Measurements from ENCODE around the gene AGAP6.
"Not testable (repeated sequence)": the region's sequence is repeated elsewhere in the genome, so short reads cannot be mapped to it uniquely, and the experiment has no call there.

The AGAP6 gene

GRCh38 chr10:49970331-49970857, 17.8 kb upstream of the AGAP6 start:
- not testable (repeated sequence) for ATAC-seq (ENCODE audit: insufficient read depth, low read depth); DNase-seq; H3K9me3 ChIP-seq (ENCODE audit: insufficient read depth, low read length, severe bottlenecking); H3K79me2 ChIP-seq (ENCODE audit: insufficient read depth, low read length); H3K4me1 ChIP-seq (ENCODE audit: insufficient read depth, low read length); H3K9ac ChIP-seq (ENCODE audit: low read depth, low read length); H3K4me3 ChIP-seq (ENCODE audit: low read depth in 1 of 2, low read length in 2 of 2); H3K4me2 ChIP-seq (ENCODE audit: insufficient read depth, low read length); H4K20me1 ChIP-seq (ENCODE audit: insufficient read depth, low read length); H3K36me3 ChIP-seq (ENCODE audit: insufficient read depth, low read length); H2AFZ ChIP-seq (ENCODE audit: low read depth, low read length); H3K27ac ChIP-seq (ENCODE audit: low read length); H3K27me3 ChIP-seq (ENCODE audit: insufficient read depth, low read length, poor library complexity)

GRCh38 chr10:49971466-49971865, 16.7 kb upstream of the AGAP6 start:
- H3K4me2 ChIP-seq (ENCODE audit: insufficient read depth, low read length); H3K4me1 ChIP-seq (ENCODE audit: insufficient read depth, low read length); H3K36me3 ChIP-seq (ENCODE audit: insufficient read depth, low read length); H3K9me3 ChIP-seq (ENCODE audit: insufficient read depth, low read length, severe bottlenecking); H4K20me1 ChIP-seq (ENCODE audit: insufficient read depth, low read length); DNase-seq; H3K9ac ChIP-seq (ENCODE audit: low read depth, low read length); ATAC-seq (ENCODE audit: insufficient read depth, low read depth); H2AFZ ChIP-seq (ENCODE audit: low read depth, low read length); H3K4me3 ChIP-seq (ENCODE audit: low read depth in 1 of 2, low read length in 2 of 2); H3K27ac ChIP-seq (ENCODE audit: low read length); H3K79me2 ChIP-seq (ENCODE audit: insufficient read depth, low read length); H3K27me3 ChIP-seq (ENCODE audit: insufficient read depth, low read length, poor library complexity): not testable (repeated sequence)

GRCh38 chr10:49972094-49972493, 16.1 kb upstream of the AGAP6 start:
- not testable (repeated sequence) for ATAC-seq (ENCODE audit: insufficient read depth, low read depth); H3K4me2 ChIP-seq (ENCODE audit: insufficient read depth, low read length); H4K20me1 ChIP-seq (ENCODE audit: insufficient read depth, low read length); H3K4me1 ChIP-seq (ENCODE audit: insufficient read depth, low read length); H3K4me3 ChIP-seq (ENCODE audit: low read depth in 1 of 2, low read length in 2 of 2); H3K9me3 ChIP-seq (ENCODE audit: insufficient read depth, low read length, severe bottlenecking); H3K27me3 ChIP-seq (ENCODE audit: insufficient read depth, low read length, poor library complexity); DNase-seq; H3K79me2 ChIP-seq (ENCODE audit: insufficient read depth, low read length); H3K36me3 ChIP-seq (ENCODE audit: insufficient read depth, low read length); H3K27ac ChIP-seq (ENCODE audit: low read length); H3K9ac ChIP-seq (ENCODE audit: low read depth, low read length); H2AFZ ChIP-seq (ENCODE audit: low read depth, low read length)

DNA sequence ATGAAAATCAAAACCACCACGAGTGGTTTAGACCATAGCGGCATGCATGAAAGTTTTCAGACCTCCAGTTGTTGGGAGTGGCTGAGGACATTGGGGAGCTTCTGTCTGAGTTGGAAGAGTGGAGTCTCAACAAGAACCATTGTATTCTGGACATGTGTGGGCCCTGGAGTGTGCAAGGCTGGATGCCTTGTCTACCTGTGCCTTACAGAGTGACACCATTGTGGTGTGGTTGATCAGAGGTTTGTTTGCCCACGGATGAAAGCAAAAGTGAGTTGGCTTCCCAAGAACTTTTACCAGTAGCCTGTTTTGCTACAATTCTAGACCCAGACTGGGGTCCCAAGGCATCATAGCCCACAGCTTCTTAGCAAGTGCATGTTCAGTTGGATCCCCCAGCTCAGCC, 10.4 kb upstream of the AGAP6 start:
- H3K4me3 ChIP-seq (ENCODE audit: low read depth in 1 of 2, low read length in 2 of 2); H3K27ac ChIP-seq (ENCODE audit: low read length); H3K4me2 ChIP-seq (ENCODE audit: insufficient read depth, low read length); H3K9me3 ChIP-seq (ENCODE audit: insufficient read depth, low read length, severe bottlenecking); H3K79me2 ChIP-seq (ENCODE audit: insufficient read depth, low read length); H3K36me3 ChIP-seq (ENCODE audit: insufficient read depth, low read length); H2AFZ ChIP-seq (ENCODE audit: low read depth, low read length); H3K27me3 ChIP-seq (ENCODE audit: insufficient read depth, low read length, poor library complexity); DNase-seq; H4K20me1 ChIP-seq (ENCODE audit: insufficient read depth, low read length); H3K9ac ChIP-seq (ENCODE audit: low read depth, low read length); ATAC-seq (ENCODE audit: insufficient read depth, low read depth); H3K4me1 ChIP-seq (ENCODE audit: insufficient read depth, low read length): not testable (repeated sequence)

GRCh38 chr10:49987207-49987606, 999 bp upstream of the AGAP6 start:
- not testable (repeated sequence) for H3K4me2 ChIP-seq (ENCODE audit: insufficient read depth, low read length); H2AFZ ChIP-seq (ENCODE audit: low read depth, low read length); H3K79me2 ChIP-seq (ENCODE audit: insufficient read depth, low read length); ATAC-seq (ENCODE audit: insufficient read depth, low read depth); H3K36me3 ChIP-seq (ENCODE audit: insufficient read depth, low read length); H3K4me1 ChIP-seq (ENCODE audit: insufficient read depth, low read length); H3K4me3 ChIP-seq (ENCODE audit: low read depth in 1 of 2, low read length in 2 of 2); H4K20me1 ChIP-seq (ENCODE audit: insufficient read depth, low read length); H3K27me3 ChIP-seq (ENCODE audit: insufficient read depth, low read length, poor library complexity); H3K9ac ChIP-seq (ENCODE audit: low read depth, low read length); DNase-seq; H3K9me3 ChIP-seq (ENCODE audit: insufficient read depth, low read length, severe bottlenecking); H3K27ac ChIP-seq (ENCODE audit: low read length)

DNA sequence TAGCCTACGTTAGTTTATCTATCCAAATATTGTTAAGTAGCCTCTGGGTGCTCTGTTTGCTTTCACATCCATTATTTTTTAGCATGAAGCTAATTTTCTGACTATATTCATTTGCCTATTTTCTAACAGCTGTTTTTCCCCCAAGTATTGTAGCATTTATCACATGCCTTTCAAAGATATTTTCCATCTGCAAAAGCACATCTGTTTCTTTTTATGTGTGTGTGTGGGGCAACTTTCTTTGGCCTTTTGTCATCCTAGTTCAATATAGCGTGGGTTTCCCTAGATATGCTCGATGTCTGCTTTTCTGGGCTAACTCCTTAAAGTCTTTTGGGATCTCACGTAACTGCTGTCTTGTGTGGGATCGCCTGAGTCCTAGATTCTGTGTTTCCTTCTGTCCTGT, 7.1 kb downstream of the AGAP6 start:
- H3K27me3 ChIP-seq (ENCODE audit: insufficient read depth, low read length, poor library complexity); DNase-seq; H4K20me1 ChIP-seq (ENCODE audit: insufficient read depth, low read length): not testable (repeated sequence)

DNA sequence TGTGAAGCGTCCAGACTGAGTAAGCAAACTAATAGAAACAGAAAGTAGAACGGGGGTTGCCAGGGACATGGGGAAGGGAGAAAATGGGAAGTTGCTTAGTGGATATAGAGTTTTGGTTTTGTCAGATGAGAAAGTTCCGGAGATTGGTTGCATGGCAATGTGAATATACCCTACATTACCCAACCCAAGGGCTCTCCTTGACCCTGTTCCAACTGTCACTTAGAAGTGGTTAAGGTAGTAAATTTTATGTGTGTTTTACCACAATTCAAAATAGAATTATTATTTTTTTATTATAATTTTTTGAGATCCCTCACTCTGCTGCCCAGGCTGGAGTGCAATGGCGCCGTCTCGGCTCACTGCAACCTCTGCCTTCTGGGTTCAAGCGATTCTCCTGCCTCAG, 25.8 kb downstream of the AGAP6 start:
- not testable (repeated sequence) for H3K4me2 ChIP-seq (ENCODE audit: insufficient read depth, low read length); DNase-seq; H3K27me3 ChIP-seq (ENCODE audit: insufficient read depth, low read length, poor library complexity); H3K36me3 ChIP-seq (ENCODE audit: insufficient read depth, low read length); H4K20me1 ChIP-seq (ENCODE audit: insufficient read depth, low read length); H3K4me3 ChIP-seq (ENCODE audit: low read depth in 1 of 2, low read length in 2 of 2); H3K9ac ChIP-seq (ENCODE audit: low read depth, low read length); H2AFZ ChIP-seq (ENCODE audit: low read depth, low read length); H3K79me2 ChIP-seq (ENCODE audit: insufficient read depth, low read length); H3K9me3 ChIP-seq (ENCODE audit: insufficient read depth, low read length, severe bottlenecking); ATAC-seq (ENCODE audit: insufficient read depth, low read depth); H3K4me1 ChIP-seq (ENCODE audit: insufficient read depth, low read length); H3K27ac ChIP-seq (ENCODE audit: low read length)

More for the DNA sequence above, 7.1 kb downstream of the AGAP6 start:
- H3K4me1 ChIP-seq (ENCODE audit: insufficient read depth, low read length); H3K9me3 ChIP-seq (ENCODE audit: insufficient read depth, low read length, severe bottlenecking); H3K27ac ChIP-seq (ENCODE audit: low read length); ATAC-seq (ENCODE audit: insufficient read depth, low read depth); H3K9ac ChIP-seq (ENCODE audit: low read depth, low read length); H2AFZ ChIP-seq (ENCODE audit: low read depth, low read length); H3K79me2 ChIP-seq (ENCODE audit: insufficient read depth, low read length); H3K4me2 ChIP-seq (ENCODE audit: insufficient read depth, low read length); H3K36me3 ChIP-seq (ENCODE audit: insufficient read depth, low read length); H3K4me3 ChIP-seq (ENCODE audit: low read depth in 1 of 2, low read length in 2 of 2): not testable (repeated sequence)

GRCh38 chr10:50015596-50016220, 27.5 kb downstream of the AGAP6 start:
- not testable (repeated sequence) for H3K27me3 ChIP-seq (ENCODE audit: insufficient read depth, low read length, poor library complexity); H3K4me2 ChIP-seq (ENCODE audit: insufficient read depth, low read length); H3K27ac ChIP-seq (ENCODE audit: low read length); H3K4me3 ChIP-seq (ENCODE audit: low read depth in 1 of 2, low read length in 2 of 2); H4K20me1 ChIP-seq (ENCODE audit: insufficient read depth, low read length); H3K4me1 ChIP-seq (ENCODE audit: insufficient read depth, low read length); H3K79me2 ChIP-seq (ENCODE audit: insufficient read depth, low read length); H3K36me3 ChIP-seq (ENCODE audit: insufficient read depth, low read length); H2AFZ ChIP-seq (ENCODE audit: low read depth, low read length); ATAC-seq (ENCODE audit: insufficient read depth, low read depth); H3K9ac ChIP-seq (ENCODE audit: low read depth, low read length); DNase-seq; H3K9me3 ChIP-seq (ENCODE audit: insufficient read depth, low read length, severe bottlenecking)
